RPMI7951 (cell line): ENCODE results near the gene TMEM150B. TPM values are rescaled to one million over a fixed set of nuclear protein-coding genes. Genes with fewer than 3 reads are reported as not detected.

Experiments used
- DNase-seq: peaks from one replicate; pipeline ENCODE4 v3.0.0-alpha.2; 2012; ENCODE audit warnings: low read depth
- total RNA-seq: library from RNA; depleted of rRNA; stranded (reverse); fragments of >200 nt; shearing (Covaris generic); gene quantifications from 2 replicates; pipeline ENCODE4 v1.2.3, GENCODE V29; 2014

TMEM150B gene
- total RNA-seq, 1 experiment from 2014 or later = not detected

DNA sequence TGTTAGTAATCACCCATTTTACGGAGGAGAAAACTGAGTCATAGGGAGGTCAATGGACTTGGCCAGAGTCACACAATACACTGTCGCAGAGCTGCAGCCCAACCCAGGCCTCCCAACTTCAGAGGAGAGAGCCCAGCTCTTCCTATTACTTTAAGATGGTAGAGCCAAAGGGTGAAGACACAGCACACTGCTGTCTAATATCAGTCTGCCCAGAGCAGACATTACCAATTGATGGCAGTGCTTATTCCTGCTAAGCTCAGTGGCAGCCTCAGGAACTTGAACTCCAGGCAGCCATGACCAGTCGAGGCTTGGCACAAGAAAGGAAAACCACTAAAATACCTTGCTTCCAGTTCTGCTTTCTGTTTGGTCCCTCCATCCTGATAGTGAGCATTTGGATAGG lies 18.4 kb downstream of the TMEM150B start:
- no peak for DNase-seq

- no peak for DNase-seq
These were observed 19.1 kb downstream of the TMEM150B start for GRCh38 chr19:55305983-55306562.

DNA sequence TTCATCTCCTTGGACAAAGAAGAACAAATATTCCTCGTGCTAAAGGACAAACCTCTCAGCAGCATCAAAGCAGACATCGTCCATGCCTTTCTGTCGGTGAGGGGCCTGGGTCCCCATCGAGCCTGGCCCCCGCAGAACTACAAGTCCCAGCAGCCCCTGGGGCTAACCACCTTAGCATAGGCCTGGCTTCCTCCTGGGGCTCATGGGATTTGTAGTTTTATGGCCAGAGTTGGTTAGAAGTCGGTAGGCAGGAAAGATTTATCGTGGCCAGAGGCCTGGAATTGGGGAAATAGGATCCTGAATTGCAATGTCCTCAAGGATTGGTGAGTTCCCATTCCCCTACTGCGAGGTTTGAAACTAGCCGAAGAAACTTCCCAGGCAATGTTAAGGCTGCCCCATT lies 19.6 kb downstream of the TMEM150B start:
- peak; percentile 32 for DNase-seq

DNA sequence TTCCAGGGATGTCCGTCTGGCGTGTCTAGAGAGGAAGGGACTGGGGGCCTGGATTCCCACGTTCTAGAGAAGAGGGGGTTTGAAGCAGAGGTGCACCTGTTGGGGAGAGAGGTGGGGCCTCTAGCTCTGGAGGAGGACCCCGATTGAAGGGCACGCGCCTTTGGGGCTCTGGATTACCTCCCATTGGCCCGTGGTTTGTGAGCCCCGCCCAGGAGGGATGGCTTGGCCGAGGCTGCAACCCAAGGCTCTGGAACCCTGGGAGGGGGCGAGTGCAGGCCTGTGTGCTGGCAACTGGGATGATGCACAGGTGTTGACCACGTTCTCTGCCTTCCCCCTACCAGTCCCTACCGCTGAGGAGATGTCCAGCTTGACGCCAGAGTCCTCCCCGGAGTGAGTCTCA lies 20.2 kb downstream of the TMEM150B start:
- DNase-seq = no peak

DNA sequence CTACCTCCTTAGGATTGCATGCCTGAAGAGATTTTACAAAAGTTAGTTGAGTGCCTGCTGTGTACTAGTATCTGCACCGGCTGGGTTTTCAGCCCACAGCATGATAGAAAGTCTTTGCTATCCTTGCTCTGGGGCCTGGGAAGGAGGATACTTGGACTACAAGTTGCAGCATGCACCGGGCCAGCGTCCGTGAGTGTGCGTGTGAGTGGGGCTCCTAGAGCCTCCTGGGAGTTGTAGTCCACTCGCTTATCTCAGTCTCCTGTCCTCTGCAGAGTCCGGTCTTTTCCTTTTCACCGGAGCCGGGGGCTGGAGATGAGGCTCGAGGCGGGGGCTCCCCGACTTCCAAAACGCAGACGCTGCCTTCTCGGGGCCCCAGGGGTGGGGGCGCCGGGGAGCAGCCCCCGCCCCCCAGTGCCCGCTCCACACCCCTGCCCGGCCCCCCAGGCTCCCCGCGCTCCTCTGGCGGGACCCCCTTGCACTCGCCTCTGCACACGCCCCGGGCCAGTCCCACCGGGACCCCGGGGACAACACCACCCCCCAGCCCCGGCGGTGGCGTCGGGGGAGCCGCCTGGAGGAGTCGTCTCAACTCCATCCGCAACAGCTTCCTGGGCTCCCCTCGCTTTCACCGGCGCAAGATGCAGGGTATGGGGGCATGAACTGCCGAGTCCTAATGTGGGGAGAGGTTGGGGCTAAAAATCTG lies 20.7 kb downstream of the TMEM150B start:
- DNase-seq = peak; percentile 47

DNA sequence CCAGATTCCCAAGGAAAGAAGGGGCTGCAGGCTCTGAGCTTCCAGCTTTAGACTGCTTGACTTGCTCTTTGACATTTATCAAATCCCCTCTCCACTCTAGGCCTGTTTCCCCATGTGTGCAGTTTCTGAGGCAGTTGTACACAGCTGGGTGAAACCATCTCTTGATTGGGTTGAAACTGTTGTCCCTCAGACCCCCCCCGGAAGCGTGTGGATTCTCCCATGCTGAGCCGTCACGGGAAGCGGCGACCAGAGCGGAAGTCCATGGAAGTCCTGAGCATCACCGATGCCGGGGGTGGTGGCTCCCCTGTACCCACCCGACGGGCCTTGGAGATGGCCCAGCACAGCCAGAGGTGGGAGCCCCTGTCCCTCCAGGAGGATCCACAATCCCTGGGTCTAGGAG lies 21.7 kb downstream of the TMEM150B start:
- DNase-seq = no peak

GRCh38 chr19:55302318-55302703 lies 22.8 kb downstream of the TMEM150B start:
- no peak for DNase-seq

DNA sequence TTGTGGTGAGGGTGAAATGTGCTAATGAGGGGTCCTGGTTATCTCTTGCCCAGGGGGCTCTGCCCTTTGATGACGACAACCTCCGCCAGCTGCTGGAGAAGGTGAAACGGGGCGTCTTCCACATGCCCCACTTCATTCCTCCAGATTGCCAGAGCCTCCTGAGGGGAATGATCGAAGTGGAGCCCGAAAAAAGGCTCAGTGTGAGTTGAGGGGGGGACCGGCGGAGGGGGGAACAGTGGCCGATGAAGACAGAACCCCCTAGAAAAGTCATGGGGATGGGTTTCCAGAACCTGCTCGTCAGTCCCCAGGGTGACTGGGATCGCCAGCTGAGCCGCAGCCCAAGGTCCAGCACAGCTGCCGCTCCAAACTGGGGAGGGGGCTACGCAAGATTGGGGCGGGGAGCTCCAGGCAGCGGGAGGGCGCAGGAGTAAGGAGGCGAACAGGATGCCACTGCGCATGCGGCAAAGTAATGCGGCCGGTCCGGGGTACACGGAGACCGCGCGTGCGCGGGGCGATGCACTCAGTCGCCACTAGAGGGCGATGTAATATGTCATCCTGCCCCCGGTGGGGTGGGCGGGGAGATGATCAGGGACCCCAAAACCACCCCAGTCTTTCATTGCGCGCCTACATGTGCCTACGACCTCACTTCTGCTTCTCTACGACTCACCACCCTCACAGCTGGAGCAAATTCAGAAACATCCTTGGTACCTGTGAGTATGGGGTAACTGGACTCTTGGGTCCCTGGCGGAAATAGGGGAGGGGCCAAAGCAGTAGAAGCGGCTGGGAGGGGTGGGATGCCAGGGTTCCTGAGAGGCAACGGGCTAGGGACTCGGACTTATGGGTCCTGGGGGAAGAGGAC lies 23.5 kb downstream of the TMEM150B start:
- DNase-seq = peak; percentile 54

DNA sequence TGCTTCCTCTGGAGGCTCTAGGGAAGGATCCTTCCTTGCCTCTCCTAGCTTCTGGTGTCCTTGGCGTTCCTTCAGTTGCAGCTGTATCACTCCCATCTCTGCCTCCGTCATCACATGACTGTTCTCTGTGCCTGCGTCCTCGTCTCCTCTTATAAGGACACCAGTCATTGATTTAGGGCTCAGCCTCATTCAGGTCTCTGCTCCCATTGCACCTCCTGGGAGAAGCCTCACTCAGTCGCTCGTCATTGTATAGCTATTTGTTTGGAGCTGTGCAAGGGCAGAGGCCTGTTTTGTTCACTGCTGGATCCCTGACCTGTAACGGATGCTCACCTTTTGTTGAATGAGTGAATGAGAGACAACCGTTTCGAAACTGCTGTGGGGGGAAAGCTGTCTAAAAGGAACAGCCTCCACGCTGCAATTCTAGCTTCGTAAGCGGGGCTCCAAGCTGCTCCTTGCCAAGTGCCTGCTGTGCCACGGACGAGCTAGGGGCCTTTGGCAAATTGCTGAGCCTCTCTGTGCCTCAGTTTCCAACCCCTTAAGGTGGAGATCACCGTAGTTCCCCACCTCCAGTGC lies 24.2 kb downstream of the TMEM150B start:
- DNase-seq = no peak

- DNase-seq = no peak
These were observed 25.1 kb downstream of the TMEM150B start for GRCh38 chr19:55299991-55300390.

DNA sequence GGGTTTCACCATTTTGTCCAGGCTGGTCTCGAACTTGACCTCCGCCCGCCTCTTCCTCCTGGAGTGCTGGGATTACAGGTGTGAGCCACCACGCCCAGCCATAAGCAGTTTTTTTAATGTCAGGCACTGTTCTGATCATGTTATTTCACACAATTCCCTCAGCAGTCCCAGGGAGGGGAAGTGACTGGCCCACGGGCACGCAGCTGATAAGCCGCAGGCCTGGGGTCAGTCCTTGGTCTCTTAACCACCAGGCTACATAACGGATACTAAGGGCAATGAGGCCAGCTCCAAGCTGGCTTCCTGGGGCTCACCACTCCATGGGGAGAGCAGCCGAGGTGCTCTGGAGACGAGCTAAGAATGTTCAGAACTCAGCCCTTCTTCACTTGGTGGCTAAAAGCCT lies 27.9 kb downstream of the TMEM150B start:
- DNase-seq = no peak

- peak; percentile 32 for DNase-seq
These were observed 35.9 kb downstream of the TMEM150B start for GRCh38 chr19:55289117-55289796.

DNA sequence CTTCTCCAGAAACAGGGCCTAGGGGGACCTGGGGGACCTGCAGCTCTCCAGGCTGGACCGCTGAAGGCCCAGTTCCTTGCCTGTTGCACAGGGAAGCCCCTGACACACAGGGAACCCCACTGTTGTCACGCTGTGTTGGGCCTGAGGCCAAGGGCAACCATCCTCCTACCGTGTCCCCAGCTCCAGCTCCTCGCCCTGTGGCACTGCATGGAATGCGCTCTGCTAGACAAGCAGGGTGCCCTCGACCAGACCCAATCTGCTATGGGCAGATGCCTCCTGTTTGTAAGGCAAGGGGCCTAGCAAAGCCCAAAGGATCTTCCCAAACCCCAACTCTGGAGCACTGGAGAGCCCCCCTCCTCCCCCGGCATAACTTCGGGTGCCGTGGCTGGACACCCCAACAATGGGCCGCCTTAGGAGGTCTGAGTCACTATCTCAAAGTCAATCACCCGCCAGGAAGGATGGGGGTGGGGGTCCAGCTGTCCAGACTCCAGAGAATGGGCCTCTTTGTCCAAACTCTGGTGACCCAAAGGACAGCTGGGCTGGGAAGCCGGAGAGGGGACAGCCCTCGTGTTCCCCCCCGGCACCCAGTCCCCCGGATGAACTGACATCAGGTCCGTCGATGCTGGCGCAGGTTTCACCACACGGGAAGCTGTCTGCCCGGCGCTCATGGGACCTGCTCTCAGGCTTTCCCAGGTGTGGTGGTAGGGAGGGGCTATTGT lies 37.6 kb downstream of the TMEM150B start:
- DNase-seq = peak; percentile 52

- DNase-seq = no peak
These were observed 39.8 kb downstream of the TMEM150B start for GRCh38 chr19:55285229-55285890.

- DNase-seq = no peak
These were observed 40.6 kb downstream of the TMEM150B start for GRCh38 chr19:55284405-55285058.

GRCh38 chr19:55283548-55284377 lies 41.4 kb downstream of the TMEM150B start, which contains the start of gene BRSK1:
TSS of gene BRSK1 (plus strand) at chr19:55283997. CDS start at chr19:55284443, 446 bp downstream.
- peak; percentile 57 for DNase-seq

GRCh38 chr19:55279770-55280643 lies 45.1 kb downstream of the TMEM150B start, which contains the start of gene HSPBP1:
TSS of gene HSPBP1 (minus strand) at chr19:55280110. CDS start at chr19:55279608, 502 bp downstream.
- DNase-seq = peak; percentile 93

GRCh38 chr19:55279340-55279739 lies 45.8 kb downstream of the TMEM150B start:
- no peak for DNase-seq
